ACHN (cell line): ENCODE measurements around the gene WNT7A.

Experiments used
- DNase-seq: peaks from one replicate; pipeline ENCODE4 v3.0.0-alpha.2; 2015
- in situ Hi-C: cut with HindIII; loops from 2 replicates; pipeline ENCODE4 v1.10.0; 2017; ENCODE audit warnings: low sequenced_read_pairs, low pct_ligation_motif_present, low pct_unique_long_range_greater_than_20kb

Gene WNT7A

DNA sequence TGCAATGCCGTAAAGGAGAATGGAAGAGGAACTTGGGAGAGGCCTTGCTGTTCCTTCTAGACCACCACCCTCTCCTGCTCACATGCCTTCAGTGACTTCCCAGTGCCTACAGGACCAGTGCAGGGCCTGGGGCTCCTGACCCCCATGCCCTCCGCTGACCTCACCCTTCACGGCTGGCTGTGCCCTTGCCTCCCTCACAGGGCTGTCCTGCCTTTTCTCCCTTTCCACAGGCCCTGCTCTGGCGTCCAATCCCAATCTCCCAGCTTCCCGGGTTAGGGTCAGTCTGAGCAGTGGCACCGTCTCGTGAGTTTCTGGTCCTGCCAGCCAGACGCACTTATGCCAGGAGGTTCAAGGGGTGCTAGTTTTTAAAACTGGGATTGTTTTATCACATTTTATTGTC, 110.4 kb downstream of the WNT7A start:
- in situ Hi-C loops: no loop called here
- DNase-seq: no peak

DNA sequence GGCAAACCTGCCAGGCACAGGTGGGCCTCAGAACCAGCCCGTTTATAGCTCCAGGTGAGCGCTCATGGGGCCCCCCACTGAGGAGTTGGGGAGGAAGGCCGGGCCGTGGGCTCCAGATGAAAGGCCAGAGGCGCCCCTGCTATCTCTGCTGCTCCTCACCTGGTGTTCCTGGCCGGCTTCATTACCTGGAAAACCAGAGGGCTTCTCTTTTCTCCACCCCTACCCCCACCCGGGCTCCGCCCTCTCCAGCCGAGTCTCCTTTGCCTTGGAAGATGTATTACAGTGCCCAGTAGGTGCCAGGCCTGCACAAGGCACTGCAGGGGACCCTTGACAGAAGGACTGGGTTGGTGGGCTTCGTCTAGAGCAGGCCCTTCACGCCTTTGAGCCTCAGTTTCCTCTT, 111.4 kb downstream of the WNT7A start:
- in situ Hi-C loops: no loop called here

DNA sequence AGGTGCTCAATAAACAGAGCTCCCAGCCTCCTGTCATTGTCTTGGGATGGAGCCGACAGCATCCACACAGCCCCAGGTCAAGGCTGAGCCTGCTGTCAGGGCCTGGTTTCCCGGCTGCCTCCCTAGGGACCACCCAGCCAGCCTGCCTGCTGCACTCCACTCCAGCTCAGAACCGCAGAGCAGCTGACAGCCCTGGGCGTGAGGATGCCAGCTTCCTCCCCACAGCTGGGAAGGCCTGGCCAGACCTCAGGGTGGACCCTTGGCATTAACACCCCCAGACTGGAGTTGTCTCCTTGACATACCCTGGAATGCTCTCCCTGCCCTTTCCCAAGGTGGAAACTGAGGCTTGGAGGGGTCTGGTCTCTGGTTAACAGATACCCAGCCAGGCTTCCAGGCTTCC, 112.0 kb downstream of the WNT7A start:
- DNase-seq: no peak
- in situ Hi-C loops: no loop called here

More for the DNA sequence above, 111.4 kb downstream of the WNT7A start:
- no peak for DNase-seq

DNA sequence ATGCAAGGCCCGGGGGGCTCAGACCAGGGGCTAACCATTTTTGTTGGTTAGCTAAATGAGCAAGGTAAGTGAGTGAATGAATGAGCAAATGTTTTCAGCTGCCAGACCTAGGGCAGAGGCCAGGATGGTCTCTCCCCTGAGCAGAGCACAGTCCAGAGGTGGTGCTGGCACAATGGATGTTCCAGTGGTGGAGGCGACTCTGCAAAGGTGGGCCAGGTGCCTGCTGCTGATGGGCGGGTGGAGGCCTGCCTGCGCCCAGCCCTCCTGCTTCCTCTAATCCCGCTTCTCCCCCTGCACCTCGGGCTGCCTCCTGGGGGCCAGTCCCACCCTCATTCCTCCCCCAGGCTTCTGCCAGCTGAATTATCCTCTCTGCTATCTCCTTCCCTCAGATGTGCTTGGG, 112.8 kb downstream of the WNT7A start:
- DNase-seq: no peak
- in situ Hi-C loops: no loop called here
